Stimulated activated CD4-positive, alpha-beta T cell treated with anti-CD3 and anti-CD28 coated beads, Interleukin-4, amount 100 ng/mL, for 24 hours (primary cell): Measurements from ENCODE around the gene PTPN20.
"Not testable (repeated sequence)": the region's sequence is repeated elsewhere in the genome, so short reads cannot be mapped to it uniquely, and the experiment has no call there.

Experiments
- DNase-seq: peaks from one replicate; pipeline ENCODE4 v3.0.0-alpha.2; 2020

PTPN20 gene, protein sequence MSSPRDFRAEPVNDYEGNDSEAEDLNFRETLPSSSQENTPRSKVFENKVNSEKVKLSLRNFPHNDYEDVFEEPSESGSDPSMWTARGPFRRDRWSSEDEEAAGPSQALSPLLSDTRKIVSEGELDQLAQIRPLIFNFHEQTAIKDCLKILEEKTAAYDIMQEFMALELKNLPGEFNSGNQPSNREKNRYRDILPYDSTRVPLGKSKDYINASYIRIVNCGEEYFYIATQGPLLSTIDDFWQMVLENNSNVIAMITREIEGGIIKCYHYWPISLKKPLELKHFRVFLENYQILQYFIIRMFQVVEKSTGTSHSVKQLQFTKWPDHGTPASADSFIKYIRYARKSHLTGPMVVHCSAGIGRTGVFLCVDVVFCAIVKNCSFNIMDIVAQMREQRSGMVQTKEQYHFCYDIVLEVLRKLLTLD

GRCh38 chr10:46911144-46911876 is at the start of gene PTPN20:
TSS of gene PTPN20 (plus strand) at chr10:46911428. CDS start at chr10:46932500, 21,072 bp downstream.
- not testable (repeated sequence) for DNase-seq

- DNase-seq, result not testable (repeated sequence)
These were observed 41.5 kb upstream of the PTPN20 start for GRCh38 chr10:46869716-46870115.

GRCh38 chr10:46871583-46871982 is 39.6 kb upstream of the PTPN20 start:
- DNase-seq, result not testable (repeated sequence)

- not testable (repeated sequence) for DNase-seq
These were observed 35.9 kb upstream of the PTPN20 start for GRCh38 chr10:46875304-46875703.

- DNase-seq, result not testable (repeated sequence)
These were observed 34.5 kb upstream of the PTPN20 start for GRCh38 chr10:46876773-46877172.

DNA sequence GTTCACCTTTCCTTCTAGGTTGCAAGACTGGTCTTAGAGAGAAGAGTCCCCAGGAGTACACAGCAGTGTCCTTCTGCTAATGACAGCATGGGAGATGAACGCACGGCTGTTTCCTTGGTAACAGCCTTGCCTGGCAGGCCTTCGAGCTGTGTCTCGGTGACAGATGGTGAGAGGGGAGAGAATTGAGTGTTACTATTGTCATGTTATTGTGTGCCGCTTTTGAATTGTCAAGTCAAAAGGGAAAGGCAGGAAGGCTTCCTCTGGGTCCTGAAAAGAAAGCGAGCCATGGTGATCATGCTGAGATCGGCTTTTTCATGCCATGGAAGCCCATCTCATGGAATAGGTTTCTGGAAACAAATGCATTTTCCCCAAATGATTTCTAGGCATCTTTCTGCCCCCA is 32.5 kb upstream of the PTPN20 start:
- DNase-seq, result not testable (repeated sequence)

DNA sequence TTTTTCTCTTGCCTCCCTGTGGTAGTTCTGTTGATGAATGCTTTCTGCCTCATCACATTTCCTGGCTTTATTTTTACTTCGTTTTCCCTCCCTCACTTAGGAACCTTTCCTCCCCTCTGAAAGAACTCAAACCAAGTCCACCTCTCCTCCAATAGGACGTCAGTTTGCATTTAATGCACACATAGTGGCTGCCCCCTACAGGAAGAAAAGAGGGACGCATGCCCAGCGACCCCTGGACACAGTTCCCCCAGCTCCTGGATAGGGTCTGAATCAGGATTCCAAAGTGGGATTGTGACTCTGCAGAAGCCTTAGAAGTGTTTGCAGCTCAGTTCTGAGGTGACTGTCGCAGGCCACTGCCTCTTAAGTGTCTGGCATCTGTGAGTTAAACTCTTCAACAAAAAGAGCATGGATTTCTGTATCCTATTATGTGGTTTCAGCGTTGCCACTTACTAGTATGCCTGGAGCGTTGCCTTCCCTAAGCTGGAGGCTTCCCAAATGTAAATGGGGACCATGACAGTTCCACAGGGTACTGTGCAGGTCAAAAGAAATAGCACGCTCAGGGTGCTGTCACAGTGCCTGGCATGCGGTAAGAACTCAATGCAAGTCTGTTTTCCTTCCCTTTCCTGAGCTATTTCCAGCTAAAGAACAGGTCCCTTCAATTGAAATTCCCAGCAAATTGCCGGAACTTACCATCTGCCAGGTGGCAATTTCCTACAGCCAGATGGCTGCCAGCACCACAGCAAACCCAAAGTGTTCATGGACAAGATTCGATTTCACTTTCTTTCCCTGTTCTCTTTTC is 20.2 kb upstream of the PTPN20 start:
- DNase-seq, result not testable (repeated sequence)

GRCh38 chr10:46896762-46897692 is 14.2 kb upstream of the PTPN20 start:
- not testable (repeated sequence) for DNase-seq

DNA sequence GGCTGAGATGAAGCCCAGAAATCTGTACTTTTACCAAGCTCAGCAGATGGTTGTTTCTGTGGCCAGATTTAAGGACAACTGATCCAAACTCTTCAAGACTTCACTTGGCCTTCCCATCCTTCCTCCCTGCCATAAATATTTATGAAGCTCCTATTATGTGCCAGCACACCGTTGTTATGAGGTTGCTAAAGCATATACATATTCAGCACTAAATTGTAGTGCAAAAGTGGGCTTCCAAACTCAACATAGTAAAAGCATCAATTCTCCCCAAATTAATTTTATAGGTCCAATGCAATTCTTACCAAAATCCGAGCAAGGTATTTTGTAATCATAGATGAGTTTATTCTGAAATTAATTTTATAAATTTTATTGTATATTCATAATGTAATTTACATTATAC is 10.0 kb upstream of the PTPN20 start:
- not testable (repeated sequence) for DNase-seq

GRCh38 chr10:46903874-46904273 is 7.4 kb upstream of the PTPN20 start:
- not testable (repeated sequence) for DNase-seq

- DNase-seq, result not testable (repeated sequence)
These were observed 4.9 kb upstream of the PTPN20 start for GRCh38 chr10:46906359-46906758.

DNA sequence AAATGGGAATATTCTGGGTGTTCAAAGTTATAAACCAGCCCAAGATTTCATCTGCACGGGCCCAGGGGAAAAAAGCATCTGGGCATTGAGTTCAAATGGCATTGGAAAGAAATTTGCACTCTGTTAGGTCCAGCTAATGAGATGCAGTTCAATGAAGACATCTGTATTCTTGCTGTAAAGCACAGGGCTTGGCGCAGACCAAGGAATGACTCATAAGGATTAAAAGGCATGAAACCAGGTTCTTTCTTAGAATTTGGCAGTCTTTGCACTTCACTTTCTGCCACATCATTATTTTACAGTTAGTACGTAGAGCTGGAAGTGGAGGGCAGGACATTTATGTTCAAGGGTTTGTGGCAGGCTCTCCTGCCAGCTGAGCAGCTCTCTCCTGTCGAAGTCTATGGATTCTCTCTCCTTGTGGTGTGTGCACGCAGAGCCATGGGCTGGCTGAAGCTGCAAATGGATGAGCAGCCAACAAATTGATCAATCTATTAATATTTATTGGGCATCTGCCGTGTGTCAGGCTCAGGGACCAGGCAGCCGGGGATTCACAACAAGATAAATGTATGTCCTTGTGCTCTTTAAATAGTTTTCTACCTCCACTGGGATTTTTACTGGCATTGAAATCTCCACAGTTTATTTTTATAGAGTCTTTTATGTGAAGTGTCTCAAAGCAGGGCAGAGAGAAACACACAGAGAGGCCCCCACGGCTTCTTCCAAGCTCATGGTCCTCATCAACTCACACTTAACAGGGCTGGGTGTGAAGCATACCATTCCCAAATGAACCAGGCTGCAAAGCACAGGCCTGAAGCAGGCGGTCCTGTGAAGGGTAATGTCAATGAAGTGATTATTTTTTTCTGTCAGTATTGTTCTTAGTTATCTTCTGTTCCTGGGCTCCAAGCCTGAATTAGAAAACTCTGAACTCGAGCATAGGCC is 3.8 kb upstream of the PTPN20 start:
- not testable (repeated sequence) for DNase-seq

DNA sequence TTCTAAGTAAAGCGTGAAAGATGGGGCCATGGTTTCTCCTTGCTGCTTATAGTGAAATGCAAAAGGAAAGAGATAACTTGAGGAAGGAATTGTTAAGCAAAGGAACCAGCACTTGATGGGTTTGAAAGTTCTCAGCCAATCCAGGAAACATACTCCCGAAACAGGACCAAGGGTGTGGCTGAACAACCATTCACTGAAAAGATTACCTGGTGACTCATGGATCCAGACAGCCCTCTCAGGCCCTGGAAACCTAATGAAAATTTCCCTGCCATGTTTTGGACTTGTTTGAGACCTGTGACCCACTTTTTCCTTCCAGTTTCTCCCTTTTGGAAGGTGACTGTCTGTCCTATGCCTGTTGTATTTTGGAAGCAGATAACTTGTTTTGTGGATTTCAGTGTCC is 11.3 kb downstream of the PTPN20 start:
- DNase-seq, result not testable (repeated sequence)

DNA sequence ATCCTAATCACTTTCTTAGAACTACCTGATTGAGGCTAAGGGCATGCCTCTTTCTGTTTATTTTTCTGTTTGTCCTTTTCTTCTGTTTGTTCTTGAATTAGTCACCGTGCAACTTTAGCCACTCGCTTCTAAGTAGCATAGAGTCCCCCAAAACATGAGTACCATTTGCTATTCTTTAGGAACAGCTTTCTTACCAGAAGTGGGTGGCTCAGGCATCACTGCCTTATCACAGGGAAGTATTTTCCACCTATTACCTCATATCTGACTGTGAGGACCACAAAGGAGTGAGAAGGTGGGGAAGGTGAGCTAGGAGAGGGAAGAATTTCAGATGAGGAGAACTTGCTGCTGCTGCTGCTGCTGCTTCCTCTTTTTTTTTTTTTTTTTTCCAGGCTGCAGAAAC is 13.9 kb downstream of the PTPN20 start:
- DNase-seq, result not testable (repeated sequence)

GRCh38 chr10:46925853-46926252 is 14.6 kb downstream of the PTPN20 start:
- DNase-seq, result not testable (repeated sequence)

DNA sequence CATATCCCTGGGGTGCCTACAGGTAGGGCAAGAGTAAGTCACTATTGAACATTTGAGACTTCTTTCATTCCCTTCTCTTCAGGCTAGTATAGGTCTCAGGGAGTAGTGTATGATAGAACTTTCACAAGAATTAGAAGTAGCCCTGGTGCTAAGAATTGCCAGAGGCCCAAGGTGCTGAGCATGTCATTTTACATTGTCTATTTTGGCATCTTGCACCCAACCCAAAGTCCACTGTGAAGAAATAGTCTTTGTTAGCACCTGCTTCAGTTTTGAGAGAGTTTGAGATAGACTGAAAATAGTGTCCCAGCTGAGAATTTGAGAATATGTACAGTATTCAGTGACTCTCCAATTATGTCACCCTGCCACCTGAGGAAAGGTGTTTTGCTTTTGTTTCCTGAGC is 17.6 kb downstream of the PTPN20 start:
- DNase-seq, result not testable (repeated sequence)

- not testable (repeated sequence) for DNase-seq
These were observed 21.2 kb downstream of the PTPN20 start for GRCh38 chr10:46932383-46932782.

DNA sequence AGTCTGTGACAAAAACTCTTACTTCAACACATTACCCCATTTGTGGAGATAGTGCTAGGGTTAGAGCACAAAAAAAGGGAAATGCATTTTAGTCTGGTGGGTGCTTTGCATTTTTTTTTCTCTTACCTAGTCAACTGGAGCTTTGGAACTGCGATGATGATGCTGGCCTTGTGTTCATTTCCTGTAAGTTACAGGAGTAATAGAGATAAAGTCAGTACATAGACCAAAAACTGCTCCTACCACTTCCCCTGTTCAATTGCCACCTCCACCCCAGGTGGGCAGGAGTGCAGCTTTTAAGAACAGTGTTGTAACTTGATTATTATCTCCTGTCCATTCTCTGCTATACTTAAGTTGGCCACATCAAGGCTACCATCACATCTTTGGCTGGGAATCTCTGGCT is 29.9 kb downstream of the PTPN20 start:
- DNase-seq, result not testable (repeated sequence)

- DNase-seq, result not testable (repeated sequence)
These were observed 37.7 kb downstream of the PTPN20 start for GRCh38 chr10:46948687-46949518.

DNA sequence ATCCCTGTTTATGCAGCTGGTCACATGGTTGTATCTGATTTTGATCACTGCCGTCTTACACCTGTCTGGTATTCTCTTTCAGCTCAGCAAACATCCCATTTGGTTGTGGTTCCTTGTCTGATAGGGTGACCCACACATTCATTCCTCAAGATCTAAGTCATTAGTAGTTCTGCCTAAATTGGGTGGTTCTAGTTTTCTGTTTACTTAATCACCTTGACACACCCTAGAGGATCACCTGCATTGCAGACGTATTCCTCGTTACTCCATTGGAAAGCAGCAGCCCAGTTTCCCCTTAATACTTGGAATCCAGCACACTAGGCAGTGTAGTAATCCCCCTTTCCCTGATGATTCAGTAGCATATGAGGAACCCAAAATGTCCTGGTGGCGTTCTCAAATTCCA is 41.3 kb downstream of the PTPN20 start:
- not testable (repeated sequence) for DNase-seq
